Gastrocnemius medialis (tissue), 4 donors: ENCODE results near the gene GALNT15.

ENCODE experiments used
- POLR2A ChIP-seq, 2 donors: fragments of 450-650 bp; IDR thresholded peaks; one replicate each; pipeline ENCODE4 v1.6.1; 2017; ENCODE audit warnings: antibody characterized with exemption in 2 of 2, mild to moderate bottlenecking in 2 of 2, moderate library complexity in 2 of 2
- TF ChIP-seq, protein P1 (sequence below), 5 experiments: fragments of 450-650 bp in 3 of 5; fragments of 200-600 bp in 2 of 5; sonication (generic) in 2 of 5; IDR thresholded peaks in 4 of 5; conservative IDR thresholded peaks in 1 of 5; 1 replicate in 4 of 5; 2 replicates in 1 of 5; pipeline ENCODE4 v1.5.1; 2016 to 2019; ENCODE audit warnings: antibody characterized with exemption in 5 of 5, mild to moderate bottlenecking in 3 of 5, moderate library complexity in 3 of 5

DNA sequence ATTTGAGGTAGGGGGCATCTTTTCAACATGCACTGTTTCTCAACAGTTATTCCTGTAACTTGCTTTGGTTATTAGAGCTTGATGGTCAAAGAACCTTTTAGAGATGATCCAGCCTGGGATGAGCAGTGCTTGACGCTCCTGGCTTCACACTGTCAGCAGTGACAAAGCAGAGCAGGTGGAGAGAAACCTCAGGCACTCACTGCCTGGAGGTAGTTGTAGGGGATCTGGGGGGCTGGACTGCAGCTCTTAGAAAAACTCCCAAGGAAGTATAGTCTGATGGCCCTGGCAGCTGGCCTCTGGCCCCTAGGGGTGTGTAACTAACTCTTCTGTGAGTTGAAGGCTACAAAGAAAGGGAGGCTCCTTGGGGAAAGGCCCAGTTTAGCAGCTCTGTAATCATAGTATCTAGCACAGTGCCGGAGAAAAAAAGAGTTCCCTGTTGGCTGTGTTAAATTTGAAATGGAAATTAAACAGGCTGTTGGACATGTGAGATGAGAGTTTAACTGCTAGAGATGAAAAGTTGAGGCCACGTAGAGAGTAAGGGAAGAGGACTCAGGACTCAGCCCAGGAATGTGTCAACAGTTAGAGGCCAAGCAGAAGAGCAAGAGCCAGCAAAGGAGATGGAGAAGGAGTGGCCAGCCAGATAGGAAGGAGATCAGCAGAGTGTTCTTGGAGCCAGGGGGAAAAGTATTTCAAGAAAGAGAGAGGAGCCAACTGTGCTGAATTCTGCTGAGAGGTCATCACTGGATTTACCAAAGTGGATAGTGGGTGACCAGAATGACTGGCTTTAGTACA lies 104.7 kb downstream of the GALNT15 start:
- TF ChIP-seq, protein P1, sequence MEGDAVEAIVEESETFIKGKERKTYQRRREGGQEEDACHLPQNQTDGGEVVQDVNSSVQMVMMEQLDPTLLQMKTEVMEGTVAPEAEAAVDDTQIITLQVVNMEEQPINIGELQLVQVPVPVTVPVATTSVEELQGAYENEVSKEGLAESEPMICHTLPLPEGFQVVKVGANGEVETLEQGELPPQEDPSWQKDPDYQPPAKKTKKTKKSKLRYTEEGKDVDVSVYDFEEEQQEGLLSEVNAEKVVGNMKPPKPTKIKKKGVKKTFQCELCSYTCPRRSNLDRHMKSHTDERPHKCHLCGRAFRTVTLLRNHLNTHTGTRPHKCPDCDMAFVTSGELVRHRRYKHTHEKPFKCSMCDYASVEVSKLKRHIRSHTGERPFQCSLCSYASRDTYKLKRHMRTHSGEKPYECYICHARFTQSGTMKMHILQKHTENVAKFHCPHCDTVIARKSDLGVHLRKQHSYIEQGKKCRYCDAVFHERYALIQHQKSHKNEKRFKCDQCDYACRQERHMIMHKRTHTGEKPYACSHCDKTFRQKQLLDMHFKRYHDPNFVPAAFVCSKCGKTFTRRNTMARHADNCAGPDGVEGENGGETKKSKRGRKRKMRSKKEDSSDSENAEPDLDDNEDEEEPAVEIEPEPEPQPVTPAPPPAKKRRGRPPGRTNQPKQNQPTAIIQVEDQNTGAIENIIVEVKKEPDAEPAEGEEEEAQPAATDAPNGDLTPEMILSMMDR (IDR thresholded peaks at IDR 0.05 in 4 of 5, conservative IDR thresholded peaks at IDR 0.05 in 1 of 5): no peak
- TF ChIP-seq POLR2A (IDR thresholded peaks at IDR 0.05): no peak
